Measurements from ENCODE around the gene CYP8B1.

CYP8B1 gene

GRCh38 chr3:42875325-42876151, at the start of gene CYP8B1:
Gene CYP8B1, minus strand, starts transcription at chr3:42875879. Its CDS starts 63 bp downstream, at chr3:42875816.
- DNase-seq = no peak

DNA sequence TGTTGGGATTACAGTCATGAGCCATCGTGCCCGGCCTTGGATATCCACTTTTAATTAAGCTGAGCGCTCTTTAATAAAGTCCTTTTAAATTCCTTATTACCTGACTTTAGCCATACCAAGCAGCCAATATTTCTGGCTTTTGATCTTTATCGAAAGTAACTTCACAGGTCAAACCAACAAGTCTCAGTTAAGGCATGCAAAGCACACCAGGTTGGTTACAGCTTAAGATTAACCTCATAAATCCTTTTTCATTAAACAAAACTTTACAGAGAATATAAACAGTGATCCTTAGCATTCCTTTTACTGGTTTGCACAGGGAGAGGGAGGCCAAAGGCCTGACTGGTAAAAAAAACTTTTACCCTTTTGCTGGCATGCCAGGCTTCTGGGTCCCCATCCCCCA, 47.9 kb upstream of the CYP8B1 start:
- DNase-seq = no peak

DNA sequence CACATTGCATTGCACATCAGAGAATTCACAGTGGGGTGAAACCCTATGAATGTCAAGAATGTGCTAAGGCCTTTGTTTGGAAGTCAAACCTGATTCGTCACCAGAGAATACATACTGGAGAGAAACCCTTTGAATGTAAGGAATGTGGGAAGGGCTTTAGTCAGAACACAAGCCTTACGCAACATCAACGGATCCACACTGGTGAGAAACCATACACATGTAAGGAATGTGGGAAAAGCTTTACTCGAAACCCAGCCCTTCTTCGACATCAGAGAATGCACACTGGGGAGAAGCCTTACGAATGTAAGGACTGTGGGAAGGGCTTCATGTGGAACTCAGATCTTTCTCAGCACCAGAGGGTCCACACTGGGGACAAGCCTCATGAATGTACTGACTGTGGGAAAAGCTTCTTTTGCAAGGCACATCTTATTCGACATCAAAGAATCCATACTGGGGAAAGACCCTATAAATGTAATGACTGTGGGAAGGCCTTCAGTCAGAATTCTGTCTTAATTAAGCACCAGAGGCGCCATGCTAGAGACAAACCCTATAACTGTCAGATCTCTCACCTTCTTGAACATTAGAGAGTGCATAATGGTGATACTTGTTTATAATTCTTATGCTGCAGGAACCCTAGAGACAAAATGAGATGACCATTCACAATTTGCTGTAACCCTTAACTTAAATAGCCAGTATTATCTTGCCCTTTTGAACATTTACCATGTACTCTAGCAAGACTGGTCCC, 39.3 kb upstream of the CYP8B1 start:
- DNase-seq = no peak

DNA sequence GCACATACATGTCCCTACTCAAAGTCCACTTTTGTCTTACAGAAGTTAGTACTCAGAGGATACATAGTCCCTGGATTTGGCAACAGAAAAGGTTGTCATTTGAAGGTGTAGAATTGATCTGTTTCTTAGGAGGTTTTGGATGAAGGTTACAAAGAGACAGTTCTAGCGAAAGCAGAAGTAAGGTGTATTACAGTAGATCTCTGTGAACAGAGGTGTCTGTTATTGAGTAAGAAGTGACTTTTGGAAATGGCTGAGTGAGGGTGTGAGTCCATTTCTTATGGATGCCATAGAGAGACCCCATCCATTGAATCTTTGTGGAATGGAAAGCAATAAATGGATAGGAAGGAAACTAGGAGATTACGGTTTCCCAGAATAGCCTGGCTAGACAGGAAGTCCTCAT, 35.9 kb upstream of the CYP8B1 start:
- no peak for DNase-seq

DNA sequence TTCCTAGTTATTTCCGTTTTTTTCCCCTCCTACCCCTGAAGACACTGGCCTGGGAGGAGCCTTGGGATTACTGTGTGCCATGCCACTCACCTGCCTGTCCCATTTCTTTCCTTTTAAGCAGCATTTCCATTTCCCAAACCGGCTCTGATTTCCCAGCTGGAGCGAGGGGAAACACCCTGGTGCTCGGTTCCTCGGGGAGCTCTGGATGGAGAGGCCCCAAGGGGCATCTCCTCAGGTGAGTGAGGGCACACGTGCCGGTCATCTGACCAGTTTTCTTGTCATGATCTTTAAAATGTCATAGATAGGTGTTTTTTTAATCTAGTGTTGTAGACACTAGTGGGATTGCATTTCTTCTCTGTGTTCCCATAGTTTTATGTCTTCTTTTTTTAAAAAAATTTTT, 33.0 kb upstream of the CYP8B1 start:
- no peak for DNase-seq

GRCh38 chr3:42906848-42907183, 31.1 kb upstream of the CYP8B1 start:
- DNase-seq = no peak

DNA sequence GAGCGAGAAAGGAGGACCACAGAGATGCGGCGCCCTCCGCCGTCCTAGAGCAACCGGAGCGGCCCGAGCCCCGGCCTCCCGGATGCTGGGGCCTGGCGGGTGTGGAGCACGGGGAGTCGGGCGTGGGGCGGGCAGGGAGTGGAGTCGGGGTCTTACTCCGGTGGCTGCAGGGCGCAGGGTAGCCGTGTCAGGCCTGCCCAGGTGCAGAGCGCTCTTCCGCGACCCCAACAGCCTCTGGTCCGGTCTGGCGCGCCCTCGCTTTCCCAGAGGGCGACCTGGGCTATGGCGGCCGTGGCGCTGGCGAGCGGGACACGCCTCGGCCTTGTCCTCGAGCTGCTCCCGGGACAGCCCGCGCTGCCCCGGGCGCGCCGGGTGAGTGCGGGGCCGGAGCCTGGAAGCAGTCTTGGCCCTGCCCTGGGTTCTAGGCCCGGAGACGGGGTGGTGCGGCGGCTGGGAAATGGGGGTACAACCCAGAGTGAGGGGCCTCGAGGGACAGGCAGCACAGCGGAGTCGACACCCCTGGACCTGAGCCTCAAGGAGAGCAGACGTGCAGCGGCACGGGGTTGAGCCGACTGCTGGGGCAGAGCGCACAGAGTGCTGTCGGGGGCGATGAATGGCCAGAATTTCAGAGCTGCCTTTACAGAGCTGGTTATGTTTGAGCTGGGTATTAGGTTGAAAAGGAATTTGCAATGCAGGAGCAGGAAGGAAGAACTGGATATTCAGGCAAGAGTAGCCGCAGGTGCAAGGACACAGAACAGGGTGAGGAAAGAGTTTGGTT, 30.6 kb upstream of the CYP8B1 start, which contains the start of gene ZNF662:
Gene ZNF662 (plus strand): TSS at position 73 of the 778 bp plus-strand sequence. CDS start 1,973 bp downstream, outside the sequence.
- peak; percentile 84 for DNase-seq

GRCh38 chr3:42905740-42906069, 30.0 kb upstream of the CYP8B1 start:
- DNase-seq = no peak

- DNase-seq = no peak
Observed at GRCh38 chr3:42904076-42904475, 28.4 kb upstream of the CYP8B1 start.

DNA sequence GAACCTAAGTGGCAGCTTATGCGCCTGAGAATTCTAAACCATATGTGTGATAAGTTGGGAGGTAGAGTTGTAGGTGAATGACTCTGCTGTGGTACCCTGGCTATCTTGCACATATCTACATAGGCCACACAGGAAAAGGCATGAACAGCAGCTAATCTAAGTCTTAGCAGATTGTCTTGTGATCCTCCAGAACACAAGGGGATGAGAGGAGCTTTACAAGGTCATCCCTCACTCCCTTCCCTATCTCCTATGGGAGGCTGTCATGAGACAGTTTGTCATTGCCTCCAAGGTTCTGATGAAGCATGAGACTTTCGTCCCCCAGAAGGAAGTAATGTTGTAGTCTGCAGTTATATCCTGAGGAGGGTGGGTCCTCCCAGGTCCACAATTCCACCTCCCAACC, 26.6 kb upstream of the CYP8B1 start:
- DNase-seq = no peak

DNA sequence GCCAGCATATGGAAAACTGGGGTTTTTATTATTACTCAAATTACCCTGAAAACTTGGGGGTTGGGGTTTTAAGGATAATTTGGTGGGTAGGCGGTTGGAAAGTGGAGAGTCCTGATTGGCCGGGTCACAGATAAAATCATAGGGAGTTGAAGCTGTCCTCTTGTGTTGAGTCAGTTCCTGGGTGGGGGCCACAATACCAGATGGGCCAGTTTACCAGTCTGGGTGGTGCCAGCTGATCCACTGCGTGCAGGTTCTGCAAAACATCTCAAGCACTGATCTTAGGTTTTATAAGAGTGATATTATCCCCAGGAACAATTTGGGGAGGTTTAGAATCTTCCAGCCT, 25.4 kb upstream of the CYP8B1 start:
- DNase-seq = no peak

GRCh38 chr3:42900226-42901072, 24.8 kb upstream of the CYP8B1 start:
- no peak for DNase-seq

- no peak for DNase-seq
Observed at GRCh38 chr3:42898896-42899675, 23.4 kb upstream of the CYP8B1 start.

GRCh38 chr3:42895580-42895868, 19.8 kb upstream of the CYP8B1 start:
- DNase-seq = no peak

GRCh38 chr3:42894698-42895579, 19.3 kb upstream of the CYP8B1 start:
- DNase-seq = no peak

GRCh38 chr3:42892807-42893206, 17.1 kb upstream of the CYP8B1 start:
- no peak for DNase-seq

DNA sequence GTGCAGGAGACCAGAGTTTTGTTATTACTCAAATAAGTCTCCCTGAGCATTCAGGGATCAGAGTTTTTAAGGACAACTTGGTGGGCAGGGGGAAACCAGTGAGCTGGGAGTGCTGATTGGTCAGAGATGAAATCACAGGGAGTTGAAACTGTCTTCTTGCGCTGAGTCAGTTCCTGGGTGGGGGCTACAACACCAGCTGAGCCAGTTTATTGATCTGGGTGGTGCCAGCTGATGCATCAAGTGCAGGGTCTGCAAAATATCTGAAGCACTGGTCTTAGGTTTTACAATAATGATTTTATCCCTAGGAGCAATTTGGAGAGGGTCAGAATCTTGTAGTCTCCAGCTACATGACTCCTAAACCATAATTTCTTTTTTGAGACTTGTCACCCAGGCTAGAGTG, 16.5 kb upstream of the CYP8B1 start:
- DNase-seq = no peak

- no peak for DNase-seq
Observed at GRCh38 chr3:42891042-42891441, 15.4 kb upstream of the CYP8B1 start.

- DNase-seq = no peak
Observed at GRCh38 chr3:42887084-42887483, 11.4 kb upstream of the CYP8B1 start.

DNA sequence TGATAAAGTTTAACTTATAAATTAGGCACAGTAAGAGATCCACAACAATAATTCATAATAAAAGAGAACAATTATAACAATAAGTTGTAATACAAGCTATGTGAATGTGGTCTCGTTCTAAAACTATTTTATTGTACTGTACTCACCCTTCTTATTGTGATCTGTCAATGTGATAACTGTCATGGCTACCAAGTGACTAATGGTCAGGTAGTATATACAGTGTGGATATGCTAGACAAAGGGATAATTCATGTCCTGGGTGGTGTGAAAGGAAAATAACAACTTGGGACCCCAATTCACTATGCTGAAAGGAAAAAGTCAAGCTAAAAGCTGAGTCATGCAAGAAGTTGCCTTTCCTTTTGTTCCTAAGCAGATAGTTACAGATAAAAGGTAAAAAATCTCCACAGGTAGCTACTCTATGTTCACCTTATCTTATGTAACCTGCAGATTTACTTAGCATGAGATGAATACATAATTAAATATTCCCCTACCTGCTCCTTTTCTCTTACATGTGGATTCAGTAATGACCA, 10.7 kb upstream of the CYP8B1 start:
- DNase-seq = no peak

GRCh38 chr3:42884324-42884723, 8.6 kb upstream of the CYP8B1 start:
- DNase-seq = no peak

All from right forelimb (tissue), 1 donor.